ENCODE results near the gene ODAD4.

The ODAD4 gene

GRCh38 chr17:41930009-41930832 is at the start of gene ODAD4:
ODAD4 (plus strand) TSS chr17:41930617; CDS start chr17:41930724, 107 bp downstream.
- no peak for FAIRE-seq

- no peak for FAIRE-seq
These were observed 47.7 kb upstream of the ODAD4 start for GRCh38 chr17:41882756-41883155.

GRCh38 chr17:41885733-41886132 is 44.7 kb upstream of the ODAD4 start:
- FAIRE-seq: no peak

GRCh38 chr17:41888332-41888965 is 42.0 kb upstream of the ODAD4 start:
- no peak for FAIRE-seq

- FAIRE-seq: no peak
These were observed 39.0 kb upstream of the ODAD4 start for GRCh38 chr17:41891135-41892020.

GRCh38 chr17:41892021-41892376 is 38.4 kb upstream of the ODAD4 start:
- FAIRE-seq: no peak

- no peak for FAIRE-seq
These were observed 37.0 kb upstream of the ODAD4 start for GRCh38 chr17:41893384-41893783.

- FAIRE-seq: no peak
These were observed 35.6 kb upstream of the ODAD4 start for GRCh38 chr17:41894791-41895331.

GRCh38 chr17:41895617-41896016 is 34.8 kb upstream of the ODAD4 start:
- FAIRE-seq: no peak

GRCh38 chr17:41896726-41897125 is 33.7 kb upstream of the ODAD4 start:
- FAIRE-seq: no peak

- FAIRE-seq: no peak
These were observed 28.8 kb upstream of the ODAD4 start for GRCh38 chr17:41901646-41902045.

- FAIRE-seq: no peak
These were observed 26.1 kb upstream of the ODAD4 start for GRCh38 chr17:41904242-41904841.

- FAIRE-seq: no peak
These were observed 25.2 kb upstream of the ODAD4 start for GRCh38 chr17:41905172-41905571.

GRCh38 chr17:41906465-41907184 is 23.8 kb upstream of the ODAD4 start:
- no peak for FAIRE-seq

- FAIRE-seq: no peak
These were observed 23.2 kb upstream of the ODAD4 start for GRCh38 chr17:41907185-41907556.

GRCh38 chr17:41907633-41908539 is 22.5 kb upstream of the ODAD4 start:
- no peak for FAIRE-seq

- no peak for FAIRE-seq
These were observed 21.3 kb upstream of the ODAD4 start for GRCh38 chr17:41909088-41909487.

- no peak for FAIRE-seq
These were observed 19.6 kb upstream of the ODAD4 start for GRCh38 chr17:41910701-41911391.

- no peak for FAIRE-seq
These were observed 17.5 kb upstream of the ODAD4 start for GRCh38 chr17:41912925-41913324.

- no peak for FAIRE-seq
These were observed 16.6 kb upstream of the ODAD4 start for GRCh38 chr17:41913798-41914197.
